Neural progenitor cell (in vitro differentiated cells): ENCODE measurements around the gene HYAL4.

Experiments used
- EZH2 ChIP-seq: fragments of 200-600 bp; sonication (generic); IDR thresholded peaks from 2 replicates; pipeline ENCODE4 v1.6.1; 2017; ENCODE audit warnings: antibody characterized with exemption, mild to moderate bottlenecking, moderate library complexity
- EZH2phosphoT487 ChIP-seq: fragments of 200-600 bp; sonication (generic); IDR thresholded peaks from 2 replicates; pipeline ENCODE4 v1.6.1; 2017; ENCODE audit warnings: antibody characterized with exemption
- TF ChIP-seq, protein P1 (sequence below): fragments of 200-600 bp; sonication (generic); IDR thresholded peaks from 2 replicates; pipeline ENCODE4 v1.5.1; 2017; ENCODE audit warnings: antibody characterized with exemption, mild to moderate bottlenecking

- TF ChIP-seq EZH2phosphoT487 = no peak
- TF ChIP-seq, protein P1, sequence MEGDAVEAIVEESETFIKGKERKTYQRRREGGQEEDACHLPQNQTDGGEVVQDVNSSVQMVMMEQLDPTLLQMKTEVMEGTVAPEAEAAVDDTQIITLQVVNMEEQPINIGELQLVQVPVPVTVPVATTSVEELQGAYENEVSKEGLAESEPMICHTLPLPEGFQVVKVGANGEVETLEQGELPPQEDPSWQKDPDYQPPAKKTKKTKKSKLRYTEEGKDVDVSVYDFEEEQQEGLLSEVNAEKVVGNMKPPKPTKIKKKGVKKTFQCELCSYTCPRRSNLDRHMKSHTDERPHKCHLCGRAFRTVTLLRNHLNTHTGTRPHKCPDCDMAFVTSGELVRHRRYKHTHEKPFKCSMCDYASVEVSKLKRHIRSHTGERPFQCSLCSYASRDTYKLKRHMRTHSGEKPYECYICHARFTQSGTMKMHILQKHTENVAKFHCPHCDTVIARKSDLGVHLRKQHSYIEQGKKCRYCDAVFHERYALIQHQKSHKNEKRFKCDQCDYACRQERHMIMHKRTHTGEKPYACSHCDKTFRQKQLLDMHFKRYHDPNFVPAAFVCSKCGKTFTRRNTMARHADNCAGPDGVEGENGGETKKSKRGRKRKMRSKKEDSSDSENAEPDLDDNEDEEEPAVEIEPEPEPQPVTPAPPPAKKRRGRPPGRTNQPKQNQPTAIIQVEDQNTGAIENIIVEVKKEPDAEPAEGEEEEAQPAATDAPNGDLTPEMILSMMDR = no peak
- no peak for TF ChIP-seq EZH2
These were observed 72.9 kb downstream of the HYAL4 start for GRCh38 chr7:123917878-123918277.
